Stimulated activated CD8-positive, alpha-beta memory T cell treated with anti-CD3 and anti-CD28 coated beads, Interleukin-4, amount 100 ng/mL, for 1 hour (primary cell): ENCODE results near the gene GGT6.
A peak's percentile ranks its signal among the peaks of the same experiment; 100 is the strongest.

Experiments
- DNase-seq, 2 donors: peaks; one replicate each; pipeline ENCODE4 v3.0.0-alpha.2; 2020; ENCODE audit warnings: low read depth in 2 of 2, low spot score in 1 of 2

GGT6 gene

GRCh38 chr17:4576729-4577322 lies 16.4 kb upstream of the GGT6 start:
- DNase-seq: no peak

GRCh38 chr17:4576161-4576558 lies 15.8 kb upstream of the GGT6 start:
- no peak for DNase-seq

DNA sequence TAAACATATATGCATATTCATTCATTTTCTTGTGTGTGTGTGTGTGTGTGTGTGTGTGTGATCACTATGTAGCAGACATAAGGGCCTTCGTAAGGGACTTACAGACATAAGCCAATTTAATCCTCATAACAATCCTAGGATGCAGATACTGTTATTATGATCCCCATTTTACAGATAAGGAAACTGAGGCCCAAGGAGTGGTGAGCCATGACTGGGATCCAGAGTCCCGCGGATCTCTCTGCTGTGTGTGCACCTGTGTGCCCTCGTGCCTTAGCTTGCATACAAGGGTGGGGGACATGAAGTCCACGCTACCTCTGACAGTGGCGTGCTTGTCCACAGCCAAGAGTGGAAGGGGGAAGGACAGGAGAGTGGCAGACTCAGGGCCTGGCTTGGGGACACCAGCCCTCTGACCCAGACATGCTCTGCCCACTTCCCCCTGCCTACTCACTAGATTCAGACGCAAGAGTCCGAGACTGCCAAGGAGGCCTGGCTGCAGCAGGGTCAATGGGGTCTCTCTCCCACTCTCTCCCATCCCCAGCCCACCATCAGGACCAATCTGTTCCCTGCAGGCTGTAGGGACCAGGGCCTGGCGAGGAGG lies 14.2 kb upstream of the GGT6 start:
- no peak for DNase-seq

DNA sequence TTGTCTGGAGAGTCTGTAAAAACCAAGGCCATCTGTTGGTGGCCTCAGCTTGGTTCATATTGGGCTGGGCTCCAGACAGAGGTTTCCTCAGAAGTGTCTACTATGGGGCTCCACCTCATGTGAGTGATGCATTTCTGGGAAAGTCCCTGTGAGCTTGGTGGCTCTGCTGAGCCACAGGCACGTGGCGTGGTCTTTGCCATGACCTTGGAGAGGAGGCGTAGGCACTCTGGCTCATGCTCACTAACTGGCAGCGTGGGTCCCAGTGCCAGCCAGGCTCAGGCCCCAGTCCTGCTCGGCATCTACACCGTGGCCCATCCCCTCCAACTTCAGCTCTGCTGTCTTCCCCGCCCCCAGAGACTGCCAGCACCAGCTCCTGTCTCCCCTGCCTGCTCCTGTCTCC lies 13.3 kb upstream of the GGT6 start:
- peak in 1 of 2 donors; percentile 29 for DNase-seq

- DNase-seq: no peak
Measured at GRCh38 chr17:4573115-4573514, 12.7 kb upstream of the GGT6 start.

DNA sequence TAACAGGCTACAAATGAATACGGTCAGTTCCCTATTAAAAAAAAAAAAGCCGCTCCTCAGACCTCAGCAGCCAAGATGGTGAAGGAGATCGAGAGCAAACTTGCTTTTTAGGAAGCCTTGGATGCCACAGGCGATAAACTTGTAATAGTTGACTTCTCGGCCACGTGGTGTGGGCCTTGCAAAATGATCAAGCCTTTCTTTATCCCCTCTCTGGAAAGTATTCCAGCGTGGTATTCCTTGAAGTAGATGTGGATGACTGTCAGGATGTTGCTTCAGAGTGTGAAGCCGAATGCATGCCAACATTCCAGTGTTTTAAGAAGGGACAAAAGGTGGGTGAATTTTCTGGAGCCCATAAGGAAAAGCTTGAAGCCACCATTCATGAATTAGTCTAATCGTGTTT lies 11.8 kb upstream of the GGT6 start:
- DNase-seq: no peak

DNA sequence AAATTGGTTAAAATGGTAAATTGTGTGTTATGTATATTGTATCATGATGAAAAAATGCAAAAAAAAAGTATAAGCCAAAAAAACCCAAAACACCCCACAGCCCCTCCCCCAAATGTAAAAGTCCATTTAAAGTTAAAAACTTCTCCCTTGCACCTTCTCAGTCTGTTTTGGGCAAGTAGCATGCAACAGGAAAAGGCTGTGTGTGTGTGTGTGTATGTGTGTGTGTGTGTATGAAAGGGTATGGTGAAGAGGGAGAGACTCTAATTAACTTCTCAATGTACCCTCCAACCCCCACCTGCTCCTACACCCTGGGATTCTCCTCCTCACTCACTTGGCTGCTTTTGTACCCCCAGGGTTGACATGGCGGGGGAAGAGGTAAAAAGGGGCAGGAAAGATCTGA lies 9.2 kb upstream of the GGT6 start:
- no peak for DNase-seq

DNA sequence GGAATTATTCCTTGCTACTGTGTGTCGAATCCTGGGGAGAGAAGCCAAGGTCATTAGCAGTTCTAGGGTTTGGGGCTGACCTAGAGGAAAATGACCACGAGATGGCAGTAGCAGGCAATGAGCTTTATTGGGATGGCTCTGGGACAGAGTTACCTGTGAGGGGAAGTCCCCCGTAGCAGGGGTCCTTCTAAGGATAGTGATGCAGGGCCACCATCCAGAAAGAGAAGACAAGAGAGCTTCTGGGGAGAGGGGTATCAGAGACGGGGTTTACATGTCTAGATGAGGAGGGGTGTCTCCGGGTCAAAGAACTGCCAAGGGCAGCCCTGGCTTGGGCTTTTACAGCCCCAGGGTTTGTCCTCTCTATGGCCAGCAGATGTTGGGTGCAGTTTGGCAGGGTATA lies 6.4 kb upstream of the GGT6 start:
- no peak for DNase-seq

- DNase-seq: peak; percentile 14
Measured at GRCh38 chr17:4565209-4566141, 5.1 kb upstream of the GGT6 start.

DNA sequence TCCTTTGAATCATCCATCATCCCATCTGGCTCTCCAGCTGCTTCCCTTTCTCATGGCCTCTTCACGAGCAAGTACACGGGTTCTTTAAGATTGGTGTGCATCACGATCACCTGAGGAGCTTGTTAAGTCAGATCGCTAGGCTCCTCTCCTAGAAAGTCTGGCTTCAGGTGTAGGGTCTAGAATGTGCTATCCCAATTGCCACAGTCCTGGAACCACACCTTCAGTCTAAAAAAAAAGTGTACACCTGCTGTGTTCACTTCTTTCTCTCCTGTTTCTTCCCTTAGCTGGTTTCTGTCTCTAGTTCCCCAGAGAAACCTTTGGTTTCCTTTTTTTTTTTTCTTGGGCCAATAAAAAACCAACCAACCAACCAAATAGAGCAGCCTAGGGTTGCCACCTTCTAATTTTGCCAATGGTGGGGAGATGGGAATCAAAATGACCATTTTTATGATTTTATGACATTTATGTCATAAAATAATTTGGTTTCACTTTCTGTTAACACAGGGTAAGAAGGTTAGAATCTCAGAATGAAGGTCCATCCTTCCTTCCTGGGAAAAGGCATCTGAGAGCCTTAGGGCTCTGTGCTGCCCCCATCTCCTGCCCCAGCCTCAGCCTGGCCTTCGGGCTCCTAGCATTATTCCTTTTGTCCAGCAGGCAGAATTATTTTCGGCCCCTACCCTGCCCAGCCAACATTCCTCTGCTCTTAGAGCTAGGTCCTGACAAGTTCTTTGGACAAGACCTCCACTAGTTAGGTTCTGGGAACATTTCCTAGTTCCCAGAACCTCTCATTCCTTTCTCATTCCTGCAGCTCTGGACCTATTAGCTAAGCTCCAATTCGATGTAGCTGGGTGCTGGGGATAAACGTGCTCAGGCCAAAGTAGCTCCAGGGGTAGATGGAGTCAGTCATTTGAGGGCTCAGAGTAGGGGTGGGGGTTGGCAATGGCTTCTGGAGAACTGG lies 1.9 kb upstream of the GGT6 start:
- no peak for DNase-seq

GRCh38 chr17:4560837-4561256 lies 470 bp upstream of the GGT6 start:
- no peak for DNase-seq

DNA sequence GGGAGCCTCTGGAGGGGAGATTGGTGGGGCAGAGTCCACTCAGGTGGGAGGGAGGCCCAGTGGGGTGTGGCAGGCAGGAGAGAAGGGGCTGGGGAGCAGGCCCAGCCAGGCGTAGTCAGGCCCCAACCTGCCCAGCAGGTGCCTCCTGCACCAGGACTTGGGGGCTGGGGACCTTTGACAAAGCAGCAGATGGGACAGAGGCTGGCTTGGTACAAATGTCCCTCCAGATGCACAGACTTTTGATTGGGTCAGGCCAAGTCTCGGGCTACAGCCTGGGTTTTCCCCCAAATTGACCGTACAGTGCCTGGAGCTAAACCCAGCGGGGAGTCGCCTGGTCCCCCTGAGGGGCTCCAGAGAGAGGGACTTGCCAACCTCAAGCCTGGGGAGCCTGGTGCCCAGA lies 411 bp downstream of the GGT6 start:
- DNase-seq: no peak

DNA sequence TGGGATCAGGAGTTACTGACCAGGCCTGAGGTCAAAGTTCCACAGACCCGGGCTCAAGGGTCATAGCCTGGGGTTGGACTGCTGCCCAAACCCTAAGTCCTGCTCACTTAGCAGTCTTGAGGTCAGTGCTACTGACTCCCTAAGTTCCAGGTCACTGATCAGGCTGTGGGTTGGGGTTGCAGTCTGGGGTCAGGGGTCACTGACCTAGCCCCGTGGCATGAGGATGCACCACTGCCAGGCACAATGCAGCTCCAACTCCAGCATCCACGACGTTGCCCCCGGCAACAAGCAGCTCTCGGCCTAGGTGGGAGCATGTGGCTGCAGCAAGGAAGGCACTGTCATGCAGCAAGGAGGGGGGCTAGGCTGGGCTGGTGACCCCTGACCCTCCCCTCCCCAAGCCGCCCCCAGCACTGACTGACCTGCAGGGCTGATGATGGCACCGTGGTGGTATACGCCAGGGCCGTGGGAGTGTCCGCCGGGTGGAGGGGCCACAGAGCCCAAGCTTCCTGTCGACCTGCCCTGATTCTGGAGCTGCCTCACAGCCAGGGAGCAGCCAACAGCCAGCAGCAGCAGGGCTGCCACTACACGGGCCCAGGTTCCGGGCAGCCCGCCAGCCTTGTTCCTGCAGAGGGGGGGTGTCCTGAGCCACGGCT lies 1.1 kb downstream of the GGT6 start:
- no peak for DNase-seq

DNA sequence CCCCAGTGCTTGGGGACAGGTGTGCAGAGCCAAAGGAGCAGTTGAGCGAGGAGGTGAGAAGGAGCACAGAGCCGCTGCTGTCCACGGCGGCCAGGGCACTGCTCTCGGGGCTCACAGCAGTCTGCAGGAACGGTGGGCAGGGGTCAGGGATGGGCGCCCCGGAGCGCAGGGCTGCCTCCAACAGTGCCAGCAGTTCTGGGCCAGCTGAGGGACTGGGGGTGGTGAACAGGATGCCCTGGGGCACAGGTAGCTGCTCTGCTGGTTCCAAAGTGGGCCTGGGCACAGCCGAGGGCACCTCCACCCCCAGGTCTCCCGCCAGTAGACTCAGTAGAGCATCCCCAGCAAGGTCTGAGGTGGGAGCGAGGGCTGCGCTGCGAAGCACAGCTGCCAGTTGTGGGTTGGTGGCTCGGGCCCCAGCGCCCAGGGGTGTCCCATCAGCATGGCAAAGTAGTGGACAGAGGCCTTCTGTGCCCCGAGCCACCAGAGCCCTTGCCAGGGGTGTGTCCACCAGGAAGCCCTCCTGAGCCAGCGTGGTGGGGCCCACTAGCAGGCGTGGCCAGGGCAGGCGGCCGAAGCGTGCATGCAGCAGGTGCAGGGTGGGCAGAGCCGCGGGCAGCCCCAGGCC lies 1.9 kb downstream of the GGT6 start:
- DNase-seq: no peak

DNA sequence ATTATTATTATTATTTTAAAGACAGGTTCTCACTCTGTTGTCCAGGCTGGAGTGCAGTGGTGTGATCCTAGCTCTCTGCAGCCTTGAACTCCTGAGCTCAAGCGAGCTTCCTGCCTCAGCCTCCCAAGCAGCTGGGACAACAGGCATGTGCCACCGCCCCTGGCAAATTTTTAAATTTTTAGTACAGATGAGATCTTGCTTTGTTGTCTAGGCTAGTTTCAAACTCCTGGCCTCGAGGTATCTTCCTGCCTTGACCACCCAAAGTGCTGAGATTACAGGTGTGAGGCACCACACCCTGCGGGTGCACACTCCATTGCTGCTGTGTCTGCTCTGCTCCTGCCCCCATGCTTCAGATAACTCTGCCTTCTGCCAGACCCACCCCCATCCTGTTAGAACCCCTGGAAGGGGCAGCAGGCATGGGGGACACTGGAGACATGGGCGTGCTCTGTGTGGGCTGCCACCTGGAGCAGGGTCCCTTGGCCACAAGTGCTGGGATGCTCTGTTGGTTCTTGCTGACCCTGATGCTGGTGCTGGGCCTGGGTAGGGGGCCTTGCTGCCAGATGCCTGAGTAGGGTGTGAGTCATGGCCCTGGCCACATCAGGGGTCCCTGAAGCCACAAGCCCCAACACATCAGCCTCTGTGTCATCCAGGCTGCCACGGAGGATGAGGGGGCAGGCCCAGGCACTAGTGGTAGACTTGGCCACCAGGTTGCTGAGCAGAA lies 2.6 kb downstream of the GGT6 start:
- no peak for DNase-seq

DNA sequence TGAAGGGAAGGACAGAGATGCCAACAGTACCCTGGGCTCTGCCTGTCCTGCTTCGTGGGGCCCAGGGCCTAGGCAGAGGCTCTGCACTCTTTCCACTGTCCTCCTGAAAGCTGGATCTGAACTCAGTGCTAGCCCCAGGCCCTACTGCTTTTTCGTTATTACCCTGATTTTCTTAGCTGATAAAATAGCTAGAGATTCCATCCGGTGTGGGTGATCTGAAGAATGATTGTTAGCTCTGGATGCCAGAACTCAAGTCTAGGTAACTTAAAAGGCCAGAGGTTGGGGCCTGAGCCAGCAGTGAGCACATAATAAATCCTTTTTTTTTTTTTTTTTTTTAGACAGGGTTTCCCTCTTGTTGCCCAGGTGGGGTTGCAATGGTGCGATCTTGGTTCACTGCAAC lies 3.4 kb downstream of the GGT6 start:
- no peak for DNase-seq

DNA sequence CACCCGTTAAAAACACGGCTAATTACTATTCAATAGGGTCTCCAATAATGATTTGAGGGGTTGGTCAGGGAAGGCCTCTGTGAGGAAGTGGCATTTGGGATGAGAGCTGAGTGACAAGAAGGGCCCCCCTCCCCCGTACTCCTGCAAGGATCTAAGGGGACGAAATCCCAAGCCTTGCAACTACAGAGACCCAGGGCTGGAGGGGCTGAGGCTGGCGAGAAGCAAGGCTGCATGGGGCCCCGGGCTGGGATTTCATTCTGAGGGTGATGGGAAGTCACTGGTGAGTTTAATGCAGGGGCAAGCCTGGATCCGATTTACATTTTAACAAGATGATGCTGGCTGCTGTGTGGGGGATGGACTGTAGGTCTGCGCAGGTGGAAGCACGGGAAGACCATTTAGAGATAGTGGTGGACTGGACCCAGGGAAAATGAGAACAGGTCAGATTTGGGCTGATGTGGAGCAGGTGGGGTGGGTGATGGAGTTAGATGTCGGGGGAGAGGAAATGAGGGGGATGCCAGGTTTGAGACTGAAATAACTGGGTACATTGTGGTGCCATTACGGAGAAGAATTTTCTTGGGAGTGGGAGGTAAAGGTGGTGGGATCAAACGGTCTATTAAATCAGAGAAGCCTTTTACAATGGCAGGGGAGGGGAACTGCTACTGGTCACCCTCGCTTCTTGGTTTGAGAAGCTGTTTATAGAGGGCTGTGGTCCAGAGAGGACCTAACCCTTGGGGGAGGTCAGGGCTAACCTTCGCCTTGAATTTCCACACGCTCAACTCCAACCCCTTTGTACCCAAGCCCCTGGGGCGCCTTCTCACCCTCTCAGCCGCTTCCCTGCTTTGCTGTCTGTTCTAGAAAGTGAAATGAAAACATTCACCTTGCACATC lies 4.3 kb downstream of the GGT6 start:
- no peak for DNase-seq

GRCh38 chr17:4554997-4555799 lies 5.2 kb downstream of the GGT6 start, which contains the start of gene MYBBP1A:
Gene MYBBP1A, minus strand, starts transcription at chr17:4555384. Its CDS starts 60 bp downstream, at chr17:4555324.
- peak; percentile 93 to 94 for DNase-seq
